GM12878 (cell line): ENCODE data around the gene WDSUB1. TPM values are rescaled to one million over a fixed set of nuclear protein-coding genes. Genes with fewer than 3 reads are reported as not detected.

Experiments used
- ATAC-seq: fragments of 200-7000 bp; cut with Tn5 transposase; 3 replicates; pipeline ENCODE4 v1.9.1; 2020; ENCODE audit warnings: mild to moderate bottlenecking, moderate library complexity
- BruUV-seq: library from RNA; stranded (reverse); fragments of 400-500 nt; replicated peaks from 2 replicates; lab custom pipeline; 2021; lab: Mats Ljungman, UMichigan
- CTCF ChIA-PET: fragments of 300-600 bp; sonication (Branson Sonifier 250); formaldehyde crosslinking; extraction: SDS; loops from one replicate; lab custom pipeline; 2021; ENCODE audit warnings: inconsistent platforms; lab: Yijun Ruan, JAX
- POLR2A ChIA-PET: fragments of 350-600 bp; formaldehyde crosslinking; extraction: SDS; loops from one replicate; lab custom pipeline; 2021; ENCODE audit warnings: inconsistent platforms; lab: Charles Lee
- RAD21 ChIA-PET: fragments of 300-600 bp; sonication (Branson Sonifier 250); formaldehyde crosslinking; loops from one replicate; lab custom pipeline; 2023; ENCODE audit warnings: antibody characterized with exemption; ENCODE audit not compliant: unreplicated experiment; lab: Charles Lee
- SMC1A ChIA-PET: fragments of 300-600 bp; sonication (Branson Sonifier 250); formaldehyde crosslinking; loops from one replicate; lab custom pipeline; 2023; ENCODE audit not compliant: unreplicated experiment, uncharacterized antibody; lab: Charles Lee
- DNase-seq: peaks from one replicate; pipeline ENCODE4 v3.0.0-alpha.2; 2011; ENCODE audit warnings: low read depth, low spot score
- FAIRE-seq: peaks from 3 replicates; lab custom pipeline; 2011; peaks lifted over from hg19 to GRCh38; lab: Jason Lieb, UNC
- H2AFZ ChIP-seq: 2 replicates; pipeline ENCODE4 v1.6.0; 2011; ENCODE audit warnings: low read depth, low read length, control low read depth; ENCODE audit not compliant: control insufficient read depth
- H3K27ac ChIP-seq: 2 replicates; pipeline ENCODE4 v1.5.1; 2011; ENCODE audit warnings: control low read depth; ENCODE audit not compliant: control insufficient read depth, insufficient read depth
- H3K27me3 ChIP-seq, 2 experiments: replicated peaks in 1 of 2; 2 replicates each; pipeline versions ENCODE4 v1.6.0 to v1.6.1; 2011; ENCODE audit warnings: low read length in 1 of 2; ENCODE audit not compliant: control insufficient read depth in 2 of 2, insufficient read depth in 2 of 2
- H3K36me3 ChIP-seq, 2 experiments: 2 replicates each; pipeline ENCODE4 v1.5.1; 2011; ENCODE audit warnings: low read length in 1 of 2; ENCODE audit not compliant: control insufficient read depth in 2 of 2, insufficient read depth in 2 of 2
- H3K4me1 ChIP-seq: 2 replicates; pipeline ENCODE4 v1.6.1; 2011; ENCODE audit warnings: mild to moderate bottlenecking, low read length, moderate library complexity, mixed read lengths; ENCODE audit not compliant: control insufficient read depth, insufficient read depth
- H3K4me2 ChIP-seq: 2 replicates; pipeline ENCODE4 v1.6.0; 2011; ENCODE audit warnings: control low read depth; ENCODE audit not compliant: control insufficient read depth, insufficient read depth
- H3K4me3 ChIP-seq: fragments of 200-600 bp; sonication (generic); 2 replicates; pipeline ENCODE4 v1.5.1; 2016
- H3K79me2 ChIP-seq: 2 replicates; pipeline ENCODE4 v1.6.0; 2011; ENCODE audit warnings: low read length; ENCODE audit not compliant: control insufficient read depth, insufficient read depth
- H3K9ac ChIP-seq: 2 replicates; pipeline ENCODE4 v1.8.0; 2011; ENCODE audit warnings: low read length, control low read depth, mixed read lengths; ENCODE audit not compliant: control insufficient read depth, insufficient read depth
- H3K9me3 ChIP-seq: replicated peaks from 3 replicates; pipeline ENCODE4 v1.5.1; 2011; ENCODE audit warnings: mild to moderate bottlenecking, low read length; ENCODE audit not compliant: control insufficient read depth, insufficient read depth
- H4K20me1 ChIP-seq: 2 replicates; pipeline ENCODE4 v1.6.0; 2011; ENCODE audit not compliant: control insufficient read depth, insufficient read depth
- BMI1 ChIP-seq: fragments of 450-650 bp; IDR thresholded peaks from 2 replicates; pipeline ENCODE4 v1.6.1; 2016; ENCODE audit warnings: mild to moderate bottlenecking, moderate library complexity, borderline replicate concordance
- WGBS: methylation state at CpG from one replicate; pipeline ENCODE4 v1.1.6; 2016; ENCODE audit warnings: low lambda C conversion rate; ENCODE audit not compliant: insufficient replicate concordance, insufficient coverage; ENCODE audit errors: missing lambda C conversion rate; 5-methylcytosine and 5-hydroxymethylcytosine counted together
- in situ Hi-C: fragments of 300-500 bp; cut with MboI; formaldehyde crosslinking; loops from 9 replicates; pipeline ENCODE4 v1.14.3; 2018; ENCODE audit warnings: mixed read lengths
- intact Hi-C: fragments of 100-400 bp; cut with micrococcal nuclease; formaldehyde crosslinking; loops from one replicate; pipeline ENCODE4 v1.14.2; 2022; ENCODE audit not compliant: unreplicated experiment
- polyA plus RNA-seq, 11 experiments: library from polyadenylated mRNA; depleted of rRNA in 4 of 11; unstranded in 6 of 11; stranded (reverse) in 5 of 11; fragments of >200 nt; fragmentation: Nextera tagmentation in 4 of 11; fragmentation: Illumina TruSeq in 1 of 11; extraction: Ambion mirVana in 4 of 11; extraction: Trizol in 1 of 11; gene quantifications; 1 replicate in 1 of 11; 2 replicates in 10 of 11; pipeline versions ENCODE4 v1.2.1 to v1.2.3, GENCODE V29; 2011 to 2016; ENCODE audit warnings: inconsistent platforms in 2 of 11, missing spikeins in 2 of 11, low read depth in 1 of 11
- total RNA-seq, 4 experiments: library from RNA; depleted of rRNA in 3 of 4; stranded (reverse); fragments of >200 nt in 3 of 4; fragmentation: Illumina TruSeq in 1 of 4; extraction: Trizol in 1 of 4; gene quantifications; 2 replicates each; pipeline versions ENCODE4 v1.2.1 to v1.2.3, GENCODE V29; 2013 to 2021
- TF ChIP-seq, protein P1 (sequence below): IDR thresholded peaks from 2 replicates; pipeline ENCODE4 v1.6.1; 2012; ENCODE audit warnings: low read length, inconsistent platforms

The WDSUB1 gene
- total and polyA plus RNA-seq, 10 of the 15 experiments (the other 5 are each of a cell fraction or from before 2014, with no cell fraction given), result 4.4 to 12.7 (median 7.6) TPM

DNA sequence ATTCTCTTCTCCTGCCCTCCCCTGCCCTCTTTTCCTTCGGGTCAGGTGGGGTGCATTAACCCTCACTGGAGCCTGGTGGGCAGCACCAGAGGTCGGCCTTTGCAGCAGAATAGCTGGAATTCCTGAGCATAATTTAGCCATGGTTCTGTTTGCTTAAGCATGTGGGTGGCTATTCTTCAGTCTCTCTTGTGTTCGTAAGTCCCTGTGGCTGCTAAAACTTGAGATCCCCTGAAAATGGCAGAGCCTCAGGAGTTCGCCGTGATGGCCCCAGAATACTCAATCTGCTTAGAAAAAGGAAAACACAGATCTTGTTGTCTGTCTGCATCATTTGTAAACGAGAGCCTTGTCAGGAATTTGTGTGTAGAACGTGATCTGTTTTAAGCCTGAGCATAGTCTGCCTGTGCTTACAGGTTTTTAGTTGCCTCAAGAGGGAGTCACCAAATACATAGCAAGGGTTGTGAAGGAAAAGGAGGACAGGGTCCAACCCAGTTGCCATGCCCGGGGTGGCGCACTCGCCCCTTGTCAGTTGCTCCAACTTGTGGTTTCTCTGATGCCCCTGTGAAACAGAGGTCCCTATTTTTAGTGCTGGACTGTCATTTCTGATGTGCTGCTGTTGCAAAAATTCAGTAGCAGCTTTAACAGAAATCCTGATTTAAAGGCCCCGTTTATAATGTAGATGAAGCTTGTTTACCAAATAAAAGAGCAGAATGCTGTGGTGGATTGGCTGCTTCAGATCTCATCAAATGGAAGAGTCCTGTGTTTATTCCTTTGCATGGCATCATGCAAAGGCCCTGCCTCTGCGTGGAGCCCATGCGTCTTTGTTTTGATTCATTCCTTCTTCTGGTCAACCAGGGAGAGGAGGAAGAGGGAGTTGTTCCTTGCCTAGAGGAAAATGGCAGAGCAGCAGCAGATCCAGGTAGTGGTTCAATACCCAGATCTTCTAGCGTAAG lies 74.8 kb downstream of the WDSUB1 start:
- H4K20me1 ChIP-seq, result no peaks in the 10 kb centered on the region
- H3K4me3 ChIP-seq, result no peak overlapping the region
- CTCF ChIA-PET, result interaction anchor here (2.5 kb wide), 1 partner anchor 10 kb away, joined by 5 read pairs; no protein-coding TSS in a partner anchor
- H3K36me3 ChIP-seq, result no peaks in the 10 kb centered on the region
- H2AFZ ChIP-seq, result no peak overlapping the region
- TF ChIP-seq, protein P1, sequence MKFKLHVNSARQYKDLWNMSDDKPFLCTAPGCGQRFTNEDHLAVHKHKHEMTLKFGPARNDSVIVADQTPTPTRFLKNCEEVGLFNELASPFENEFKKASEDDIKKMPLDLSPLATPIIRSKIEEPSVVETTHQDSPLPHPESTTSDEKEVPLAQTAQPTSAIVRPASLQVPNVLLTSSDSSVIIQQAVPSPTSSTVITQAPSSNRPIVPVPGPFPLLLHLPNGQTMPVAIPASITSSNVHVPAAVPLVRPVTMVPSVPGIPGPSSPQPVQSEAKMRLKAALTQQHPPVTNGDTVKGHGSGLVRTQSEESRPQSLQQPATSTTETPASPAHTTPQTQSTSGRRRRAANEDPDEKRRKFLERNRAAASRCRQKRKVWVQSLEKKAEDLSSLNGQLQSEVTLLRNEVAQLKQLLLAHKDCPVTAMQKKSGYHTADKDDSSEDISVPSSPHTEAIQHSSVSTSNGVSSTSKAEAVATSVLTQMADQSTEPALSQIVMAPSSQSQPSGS, result no peak
- no peak for TF ChIP-seq BMI1
- ATAC-seq (no peak), DNase-seq (no peak), FAIRE-seq (no peak)
- RAD21 ChIA-PET, result no interaction called here
- H3K27me3 ChIP-seq, result no peaks in the 10 kb centered on the region
- SMC1A ChIA-PET, result no interaction called here
- POLR2A ChIA-PET, result no interaction called here
- no peak overlapping the region for H3K27ac ChIP-seq
- 80% methylated on average over 14 of the region's 14 CpGs for WGBS
- H3K9ac ChIP-seq, result no peak overlapping the region
- intact Hi-C loops, result no loop called here
- H3K4me1 ChIP-seq, result peaks cover 6% of the 10 kb centered on the region; the same call in 1 of the 2 replicates
- H3K79me2 ChIP-seq, result no peaks in the 10 kb centered on the region
- H3K4me2 ChIP-seq, result no peak overlapping the region
- in situ Hi-C loops, result no loop called here
- BruUV-seq, result no TSS peak
- no peaks in the 10 kb centered on the region for H3K9me3 ChIP-seq
